ENCODE data around the gene RNF187. TPM values are rescaled to one million over a fixed set of nuclear protein-coding genes. Genes with fewer than 3 reads are reported as not detected.

RNF187 gene
- polyA plus RNA-seq, 2 of the 4 experiments (the other 2 are of a cell fraction): 64.5 to 82.8 TPM

- Histone ChIP-seq H3K9me3 (no peaks in the 10 kb centered on the region), H3K4me2 (no peak overlapping the region), H3K27ac (no peak overlapping the region), H3K4me3 (no peak overlapping the region), H3K4me1 (no peaks in the 10 kb centered on the region)
- no peak for TF ChIP-seq ESRRA (IDR thresholded peaks at IDR 0.05; ENCODE audit: borderline replicate concordance, low read length)
- no peak for TF ChIP-seq POLR2A (IDR thresholded peaks at IDR 0.05; ENCODE audit: low read length)
- TF ChIP-seq MAFK (IDR thresholded peaks at IDR 0.05; ENCODE audit: partially characterized antibody): no peak
- no peak for TF ChIP-seq MYC (IDR thresholded peaks at IDR 0.05; ENCODE audit: borderline replicate concordance, low read length)
- no peak for TF ChIP-seq EHMT2 (IDR thresholded peaks at IDR 0.05; ENCODE audit: low read depth)
- TF ChIP-seq BHLHE40 (IDR thresholded peaks at IDR 0.05; ENCODE audit: low read depth, low read length): no peak
- TF ChIP-seq NR3C1 (IDR thresholded peaks at IDR 0.05): no peak
- TF ChIP-seq POLR2AphosphoS2 (conservative IDR thresholded peaks at IDR 0.05; ENCODE audit: low read length): no peak
- TF ChIP-seq RNF2 (IDR thresholded peaks at IDR 0.05; ENCODE audit: borderline replicate concordance, low read depth): no peak
- TF ChIP-seq ZFP36 (IDR thresholded peaks at IDR 0.05; ENCODE audit: borderline replicate concordance, partially characterized antibody): no peak
- TF ChIP-seq RCOR1 (IDR thresholded peaks at IDR 0.05; ENCODE audit: low read depth, low read length): no peak
- TF ChIP-seq REST (IDR thresholded peaks at IDR 0.05): no peak
- TF ChIP-seq PHF8 (IDR thresholded peaks at IDR 0.05; ENCODE audit: borderline replicate concordance, low read depth): no peak
- no peak for TF ChIP-seq HES2 (IDR thresholded peaks at IDR 0.05)
- TF ChIP-seq ZC3H11A (IDR thresholded peaks at IDR 0.05): no peak
- TF ChIP-seq GATA3 (IDR thresholded peaks at IDR 0.05; ENCODE audit: borderline replicate concordance): no peak
- no peak for TF ChIP-seq CHD2 (IDR thresholded peaks at IDR 0.05; ENCODE audit: low read length, partially characterized antibody)
- no peak for TF ChIP-seq HMGXB4 (CRISPR knock-in tag; IDR thresholded peaks at IDR 0.05; ENCODE audit: borderline replicate concordance)
- TF ChIP-seq BCL3 (IDR thresholded peaks at IDR 0.05): no peak
- TF ChIP-seq EHF (CRISPR knock-in tag; IDR thresholded peaks at IDR 0.05): no peak
- ChIA-PET CTCF (no interaction called here), POLR2A (no interaction called here)
- WGBS (ENCODE audit: missing lambda C conversion rate): 0% methylated on average over 1 of the region's 1 CpG
- DNase-seq (ENCODE audit: low read depth in 1 of 2, low spot score in 1 of 2) (no peak), FAIRE-seq (no peak), ATAC-seq (no peak)
Measured at GRCh38 chr1:228438266-228438665, 48.9 kb upstream of the RNF187 start.

GRCh38 chr1:228440761-228441500, 46.3 kb upstream of the RNF187 start:
- no peak overlapping the region for H3K4me3 ChIP-seq
- CTCF ChIA-PET: interaction anchor here (0.6 to 1.3 kb wide), 5 partner anchors 8 to 310 kb away, joined by 3 to 4 read pairs (median 3); no protein-coding TSS in a partner anchor
- no peaks in the 10 kb centered on the region for H3K9me3 ChIP-seq
- no peak overlapping the region for H3K4me2 ChIP-seq
- 79% methylated on average over 9 of the region's 9 CpGs for WGBS (ENCODE audit: missing lambda C conversion rate)
- 0 out of 3 replicates have a peak, but pooled peaks cover 4% of the 10 kb centered on the region for H3K4me1 ChIP-seq
- H3K27ac ChIP-seq: no peak overlapping the region
- DNase-seq (ENCODE audit: low read depth in 1 of 2, low spot score in 1 of 2): no peak
- no peak for FAIRE-seq
- ATAC-seq: no peak
- POLR2A ChIA-PET: no interaction called here
- TF ChIP-seq ATOH8 (CRISPR knock-in tag; IDR thresholded peaks at IDR 0.05; ENCODE audit: low read depth) (no peak), HMGXB4 (CRISPR knock-in tag; IDR thresholded peaks at IDR 0.05; ENCODE audit: borderline replicate concordance) (no peak), FOSB (CRISPR knock-in tag; IDR thresholded peaks at IDR 0.05) (no peak), EHF (CRISPR knock-in tag; IDR thresholded peaks at IDR 0.05) (no peak), HDAC2 (IDR thresholded peaks at IDR 0.05) (no peak), FOXS1 (CRISPR knock-in tag; IDR thresholded peaks at IDR 0.05) (no peak), BCL3 (IDR thresholded peaks at IDR 0.05) (no peak), EP300 (IDR thresholded peaks at IDR 0.05) (no peak), NR3C1 (IDR thresholded peaks at IDR 0.05) (no peak), KDM1A (IDR thresholded peaks at IDR 0.05; ENCODE audit: low read depth) (no peak)

Measured in A549 (cell line).